Measurements from ENCODE around the gene GNG5. TPM values are rescaled to one million over a fixed set of nuclear protein-coding genes. Genes with fewer than 3 reads are reported as not detected.

The GNG5 gene
- total RNA-seq (2014; rRNA removed) (39.9 and 49.9 TPM in 2 replicates), Bru-seq, nascent RNA (percentile 96 among the genes with signal in this experiment), BruChase-seq, experiment 1, labeled RNA remaining after a 6-hour chase (percentile 99 among the genes with signal in this experiment), BruChase-seq, experiment 2, labeled RNA remaining after a 2-hour chase (percentile 98 among the genes with signal in this experiment)
- long read RNA-seq, transcript GNG5-201 (3 exons, 920 nt), result major isoform, 92 of 101 reads
- long read RNA-seq, partial matches to known transcripts, result 4 of 101 reads
- long read RNA-seq, other reads (novel, unspliced or antisense), result 0 of 101 reads

GRCh38 chr1:84506002-84506728 lies at the start of gene GNG5, which contains the start of gene SPATA1:
Gene GNG5 (minus strand): TSS chr1:84506581. CDS start chr1:84506091, 490 bp downstream.
Gene SPATA1 (plus strand): TSS chr1:84506386. CDS start chr1:84516360, 9,974 bp downstream.
- H3K27ac ChIP-seq (ENCODE audit: low read length), result peak within 1 kb of the TSS; percentile 94
- BruUV-seq (replicated peaks), result no TSS peak
- no peaks in the 10 kb centered on the region for H3K9me2 ChIP-seq (replicated peaks; ENCODE audit: low read length)
- DNase-seq (peak; percentile 96), ATAC-seq (peak; percentile 81)
- H3K9me3 ChIP-seq (ENCODE audit: low read length), result 0 out of 2 replicates have a peak, but pooled peaks cover 4% of the 10 kb centered on the region
- intact Hi-C loops (cut with micrococcal nuclease), result loop anchor here (1.0 to 10.0 kb wide), 8 partner anchors 35 to 429 kb away; partner anchors contain the start of gene CTBS
- H3K4me1 ChIP-seq (ENCODE audit: insufficient read depth, low read length), result peaks cover 26% of the 10 kb centered on the region
- H3K4me2 ChIP-seq (ENCODE audit: low read length), result peak within 1 kb of the TSS; percentile 89
- H3K9ac ChIP-seq (ENCODE audit: low read length), result peak within 1 kb of the TSS; percentile 85
- TF ChIP-seq EZH2phosphoT487 (IDR thresholded peaks at IDR 0.05; ENCODE audit: borderline replicate concordance, low read length) (peak; percentile 76), EZH2 (IDR thresholded peaks at IDR 0.05; ENCODE audit: low read length, unreplicated experiment) (no peak), CTCF (conservative IDR thresholded peaks at IDR 0.05; ENCODE audit: low read depth, low read length) (no peak)
- peak within 1 kb of the TSS; percentile 93 for H2AFZ ChIP-seq (ENCODE audit: low read length)
- peaks cover 55% of the 10 kb centered on the region for H3K79me2 ChIP-seq (ENCODE audit: low read length)
- ChIA-PET CTCF (interaction anchor here (0.6 to 1.3 kb wide), 6 partner anchors 36 to 1406 kb away, joined by 3 to 6 read pairs (median 4); no protein-coding TSS in a partner anchor), POLR2A (ENCODE audit: unreplicated experiment) (interaction anchor here (0.5 to 1.4 kb wide), 12 partner anchors 19 to 853 kb away, joined by 3 to 15 read pairs (median 4); no protein-coding TSS in a partner anchor)
- no peaks in the 10 kb centered on the region for H3K27me3 ChIP-seq (ENCODE audit: low read length)
- H3K36me3 ChIP-seq (ENCODE audit: low read depth, low read length), result peaks cover 6% of the 10 kb centered on the region; the same call in 1 of the 2 replicates
- H3F3A ChIP-seq (ENCODE audit: low read length, unreplicated experiment), result no peaks in the 10 kb centered on the region
- peak within 1 kb of the TSS; percentile 83 for H3K4me3 ChIP-seq (ENCODE audit: low read length)
- peaks cover 32% of the 10 kb centered on the region for H4K20me1 ChIP-seq (ENCODE audit: low read length)

GRCh38 chr1:84550826-84551225 lies 44.4 kb upstream of the GNG5 start:
- Histone ChIP-seq H3K27me3 (ENCODE audit: low read length) (no peaks in the 10 kb centered on the region), H3F3A (ENCODE audit: low read length, unreplicated experiment) (no peaks in the 10 kb centered on the region), H3K27ac (ENCODE audit: low read length) (no peak overlapping the region), H3K9ac (ENCODE audit: low read length) (no peak overlapping the region), H4K20me1 (ENCODE audit: low read length) (no peaks in the 10 kb centered on the region), H3K36me3 (ENCODE audit: low read depth, low read length) (no peaks in the 10 kb centered on the region), H3K4me1 (ENCODE audit: insufficient read depth, low read length) (no peaks in the 10 kb centered on the region), H3K79me2 (ENCODE audit: low read length) (no peaks in the 10 kb centered on the region), H3K9me3 (ENCODE audit: low read length) (no peaks in the 10 kb centered on the region), H3K9me2 (replicated peaks; ENCODE audit: low read length) (no peaks in the 10 kb centered on the region), H3K4me2 (ENCODE audit: low read length) (no peak overlapping the region), H2AFZ (ENCODE audit: low read length) (no peak overlapping the region), H3K4me3 (ENCODE audit: low read length) (no peak overlapping the region)
- TF ChIP-seq EZH2 (IDR thresholded peaks at IDR 0.05; ENCODE audit: low read length, unreplicated experiment) (no peak), EZH2phosphoT487 (IDR thresholded peaks at IDR 0.05; ENCODE audit: borderline replicate concordance, low read length) (no peak), CTCF (conservative IDR thresholded peaks at IDR 0.05; ENCODE audit: low read depth, low read length) (no peak)
- ATAC-seq (no peak), DNase-seq (no peak)
- intact Hi-C loops (cut with micrococcal nuclease), result no loop called here
- POLR2A ChIA-PET (ENCODE audit: unreplicated experiment), result no interaction called here
- CTCF ChIA-PET, result no interaction called here
- no TSS peak for BruUV-seq (replicated peaks)
